Esophagus squamous epithelium (tissue), 5 donors: ENCODE results near the gene WDR33. TPM values are rescaled to one million over a fixed set of nuclear protein-coding genes. Genes with fewer than 3 reads are reported as not detected.

Experiments
- DNase-seq: peaks from one replicate; lab custom pipeline; 2025; lab: John Stamatoyannopoulos, UW
- H3K27ac ChIP-seq, 4 donors: fragments of 200-600 bp; sonication (generic); one replicate each; pipeline ENCODE4 v1.5.1; 2016 to 2019; ENCODE audit warnings: mild to moderate bottlenecking in 1 of 4
- H3K27me3 ChIP-seq, 4 donors: fragments of 200-600 bp; sonication (generic); 1 replicate in 3 of 4; 2 replicates in 1 of 4; pipeline versions ENCODE4 v1.5.1 to v1.6.0; 2017 to 2021; ENCODE audit warnings: antibody characterized with exemption in 1 of 4
- H3K36me3 ChIP-seq, 3 donors: fragments of 200-600 bp; sonication (generic); one replicate each; pipeline ENCODE4 v1.5.1; 2016 to 2019
- H3K4me1 ChIP-seq, 3 donors: fragments of 200-600 bp; sonication (generic); one replicate each; pipeline ENCODE4 v1.5.1; 2017 to 2019
- H3K4me3 ChIP-seq, 4 donors: fragments of 200-600 bp; sonication (generic); 1 replicate in 3 of 4; 2 replicates in 1 of 4; pipeline ENCODE4 v1.5.1; 2016 to 2019; ENCODE audit warnings: mild to moderate bottlenecking in 2 of 4, moderate library complexity in 1 of 4
- H3K9me3 ChIP-seq, 3 donors: fragments of 200-600 bp; sonication (generic); one replicate each; pipeline ENCODE4 v1.5.1; 2016 to 2019
- POLR2A ChIP-seq, 4 donors: fragments of 450-650 bp; IDR thresholded peaks; one replicate each; pipeline ENCODE4 v1.6.1; 2017; ENCODE audit warnings: antibody characterized with exemption in 4 of 4, mild to moderate bottlenecking in 4 of 4, moderate library complexity in 3 of 4
- WGBS, 2 donors: methylation state at CpG; one replicate each; pipeline ENCODE4 v1.1.5; 2018; 5-methylcytosine and 5-hydroxymethylcytosine counted together
- intact Hi-C: fragments of 100-400 bp; cut with DNase I; formaldehyde crosslinking; loops from one replicate; pipeline ENCODE4 v1.15.0; 2022
- total RNA-seq, 4 donors: library from RNA; depleted of rRNA; stranded (reverse); fragments of >200 nt; gene quantifications; one replicate each; pipeline ENCODE4 v1.1.0, GENCODE V29; 2016
- TF ChIP-seq, protein P1 (sequence below), 6 experiments: fragments of 450-650 bp in 4 of 6; fragments of 200-600 bp in 2 of 6; sonication (generic) in 2 of 6; IDR thresholded peaks; one replicate each; pipeline ENCODE4 v1.5.1; 2016 to 2019; ENCODE audit warnings: antibody characterized with exemption in 6 of 6, mild to moderate bottlenecking in 4 of 6, moderate library complexity in 4 of 6
- donor health status: DM: yes; HTN: yes; CAD: no.

The WDR33 gene
- total RNA-seq, 4 donors from 2014 or later = 15.6 to 41.8 (median 26.0) TPM

DNA sequence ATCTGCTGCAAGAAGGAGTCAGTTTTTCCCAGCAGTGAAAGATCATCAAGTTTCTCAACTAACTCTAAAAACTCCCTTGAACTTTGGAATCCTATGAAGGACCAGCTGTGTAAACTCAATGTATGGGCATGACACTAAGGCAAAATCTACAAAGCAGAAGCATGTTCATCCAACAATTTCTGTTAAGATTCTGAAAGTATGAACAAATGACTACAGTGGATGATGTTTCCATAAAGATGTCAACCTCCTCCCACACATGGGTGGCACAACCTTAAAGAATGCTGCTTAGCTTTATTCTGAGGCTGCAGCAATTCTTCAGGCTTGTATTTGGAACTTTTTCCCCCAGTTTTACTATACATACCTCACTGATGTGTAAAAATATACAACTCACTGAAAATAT, 47.2 kb downstream of the WDR33 start:
- DNase-seq = no peak
- Histone ChIP-seq H3K4me1 (peaks cover 0 to 10% (median 0%) of the 10 kb centered on the region in 3 donors), H3K27ac (no peak overlapping the region), H3K27me3 (no peaks in the 10 kb centered on the region), H3K9me3 (no peaks in the 10 kb centered on the region), H3K36me3 (peaks cover 0 to 99% (median 33%) of the 10 kb centered on the region in 3 donors), H3K4me3 (no peak overlapping the region)
- intact Hi-C loops = no loop called here
- TF ChIP-seq POLR2A (IDR thresholded peaks at IDR 0.05) = no peak
- TF ChIP-seq, protein P1, sequence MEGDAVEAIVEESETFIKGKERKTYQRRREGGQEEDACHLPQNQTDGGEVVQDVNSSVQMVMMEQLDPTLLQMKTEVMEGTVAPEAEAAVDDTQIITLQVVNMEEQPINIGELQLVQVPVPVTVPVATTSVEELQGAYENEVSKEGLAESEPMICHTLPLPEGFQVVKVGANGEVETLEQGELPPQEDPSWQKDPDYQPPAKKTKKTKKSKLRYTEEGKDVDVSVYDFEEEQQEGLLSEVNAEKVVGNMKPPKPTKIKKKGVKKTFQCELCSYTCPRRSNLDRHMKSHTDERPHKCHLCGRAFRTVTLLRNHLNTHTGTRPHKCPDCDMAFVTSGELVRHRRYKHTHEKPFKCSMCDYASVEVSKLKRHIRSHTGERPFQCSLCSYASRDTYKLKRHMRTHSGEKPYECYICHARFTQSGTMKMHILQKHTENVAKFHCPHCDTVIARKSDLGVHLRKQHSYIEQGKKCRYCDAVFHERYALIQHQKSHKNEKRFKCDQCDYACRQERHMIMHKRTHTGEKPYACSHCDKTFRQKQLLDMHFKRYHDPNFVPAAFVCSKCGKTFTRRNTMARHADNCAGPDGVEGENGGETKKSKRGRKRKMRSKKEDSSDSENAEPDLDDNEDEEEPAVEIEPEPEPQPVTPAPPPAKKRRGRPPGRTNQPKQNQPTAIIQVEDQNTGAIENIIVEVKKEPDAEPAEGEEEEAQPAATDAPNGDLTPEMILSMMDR (IDR thresholded peaks at IDR 0.05) = no peak

- 79 to 80% methylated on average over 6 of the region's 6 CpGs for WGBS, 2 donors
Observed at GRCh38 chr2:127762846-127763245, 48.1 kb downstream of the WDR33 start.

GRCh38 chr2:127762441-127762840, 48.5 kb downstream of the WDR33 start:
- 92 to 96% methylated on average over 6 of the region's 6 CpGs for WGBS, 2 donors
- intact Hi-C loops = no loop called here
- DNase-seq = no peak
- Histone ChIP-seq H3K4me1 (no peaks in the 10 kb centered on the region), H3K9me3 (no peaks in the 10 kb centered on the region), H3K27me3 (no peaks in the 10 kb centered on the region), H3K36me3 (peaks cover 0 to 97% (median 33%) of the 10 kb centered on the region in 3 donors), H3K27ac (no peak overlapping the region), H3K4me3 (no peak overlapping the region)
- no peak for TF ChIP-seq POLR2A (IDR thresholded peaks at IDR 0.05)
- TF ChIP-seq, protein P1 (IDR thresholded peaks at IDR 0.05) = no peak

More at GRCh38 chr2:127762846-127763245, 48.1 kb downstream of the WDR33 start:
- DNase-seq = no peak
- H3K4me1 ChIP-seq = peaks cover 0 to under 1% (median 0%) of the 10 kb centered on the region in 3 donors
- H3K27ac ChIP-seq = no peak overlapping the region
- no peak overlapping the region for H3K4me3 ChIP-seq
- no peaks in the 10 kb centered on the region for H3K9me3 ChIP-seq
- no peaks in the 10 kb centered on the region for H3K27me3 ChIP-seq
- intact Hi-C loops = no loop called here
- peaks cover 0 to 97% (median 33%) of the 10 kb centered on the region in 3 donors for H3K36me3 ChIP-seq
- TF ChIP-seq, protein P1 (IDR thresholded peaks at IDR 0.05) = no peak
- TF ChIP-seq POLR2A (IDR thresholded peaks at IDR 0.05) = no peak

- 95 to 96% methylated on average over 2 of the region's 2 CpGs for WGBS, 2 donors
- H3K36me3 ChIP-seq = peaks cover 0 to 80% (median 26%) of the 10 kb centered on the region in 3 donors
- TF ChIP-seq, protein P1 (IDR thresholded peaks at IDR 0.05) = no peak
- TF ChIP-seq POLR2A (IDR thresholded peaks at IDR 0.05) = no peak
Observed at GRCh38 chr2:127759931-127760330, 51.0 kb downstream of the WDR33 start.

GRCh38 chr2:127754186-127754585, 56.8 kb downstream of the WDR33 start:
- Histone ChIP-seq H3K27me3 (no peaks in the 10 kb centered on the region), H3K4me3 (no peak overlapping the region), H3K27ac (no peak overlapping the region), H3K4me1 (no peaks in the 10 kb centered on the region), H3K9me3 (no peaks in the 10 kb centered on the region), H3K36me3 (peaks cover 0 to 31% (median 0%) of the 10 kb centered on the region in 3 donors)
- intact Hi-C loops = no loop called here
- TF ChIP-seq POLR2A (IDR thresholded peaks at IDR 0.05) = no peak
- TF ChIP-seq, protein P1 (IDR thresholded peaks at IDR 0.05) = no peak
- no peak for DNase-seq
- 90 to 92% methylated on average over 8 of the region's 8 CpGs for WGBS, 2 donors

More at GRCh38 chr2:127759931-127760330, 51.0 kb downstream of the WDR33 start:
- Histone ChIP-seq H3K4me3 (no peak overlapping the region), H3K27me3 (no peaks in the 10 kb centered on the region), H3K27ac (no peak overlapping the region), H3K9me3 (no peaks in the 10 kb centered on the region), H3K4me1 (no peaks in the 10 kb centered on the region)
- no peak for DNase-seq
- intact Hi-C loops = no loop called here
